KBM-7 (cell line): ENCODE results near the gene LIPT2.

Experiments
- DNase-seq: peaks from one replicate; pipeline ENCODE4 v3.0.0-alpha.2; 2015
- in situ Hi-C: fragments of 300-500 bp; cut with MboI; formaldehyde crosslinking; loops from 2 replicates; pipeline ENCODE4 v1.14.3; 2020; ENCODE audit warnings: low sequenced_read_pairs, low pct_unique_long_range_greater_than_20kb, mixed read lengths

LIPT2 gene

DNA sequence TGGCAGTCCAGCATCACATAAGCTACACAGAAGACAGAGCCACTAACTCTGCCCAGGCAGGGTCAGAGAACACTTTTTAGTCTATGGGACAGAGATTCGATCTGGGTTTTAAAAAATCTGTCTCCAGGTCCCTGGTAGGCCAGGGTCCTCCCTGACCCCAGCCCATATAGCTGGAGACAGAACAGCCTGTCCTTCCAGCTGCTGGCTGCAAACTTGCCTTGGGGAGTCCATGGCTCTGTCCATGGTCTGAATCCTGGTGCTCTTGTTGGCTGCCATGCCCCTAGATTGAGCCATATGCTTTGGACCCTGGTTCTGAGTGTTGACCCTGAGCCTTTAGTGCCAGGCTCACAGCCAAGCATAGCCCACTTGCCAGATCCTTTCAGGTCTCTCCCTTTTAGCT lies 13.3 kb upstream of the LIPT2 start:
- in situ Hi-C loops = no loop called here

DNA sequence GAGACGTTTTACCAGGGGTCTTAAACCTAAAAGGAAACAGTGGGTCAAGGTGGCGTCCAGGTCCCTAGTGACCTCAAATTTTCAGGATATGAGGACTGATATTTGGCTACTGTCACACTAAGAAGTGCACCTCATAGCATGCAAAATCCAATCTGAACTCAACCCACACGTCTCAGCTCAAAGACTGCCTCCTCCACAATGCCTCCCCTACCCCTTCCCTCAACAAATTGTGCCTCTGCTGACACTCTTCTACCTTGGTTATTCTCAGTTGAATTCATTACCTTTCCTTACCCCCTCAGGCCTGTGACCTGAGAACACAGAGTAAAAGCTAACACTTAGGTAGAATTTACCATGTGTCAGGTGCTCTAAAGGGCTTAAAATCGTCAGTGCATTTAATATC lies 12.4 kb upstream of the LIPT2 start:
- DNase-seq = no peak

More for the DNA sequence above, 13.3 kb upstream of the LIPT2 start:
- DNase-seq = no peak

DNA sequence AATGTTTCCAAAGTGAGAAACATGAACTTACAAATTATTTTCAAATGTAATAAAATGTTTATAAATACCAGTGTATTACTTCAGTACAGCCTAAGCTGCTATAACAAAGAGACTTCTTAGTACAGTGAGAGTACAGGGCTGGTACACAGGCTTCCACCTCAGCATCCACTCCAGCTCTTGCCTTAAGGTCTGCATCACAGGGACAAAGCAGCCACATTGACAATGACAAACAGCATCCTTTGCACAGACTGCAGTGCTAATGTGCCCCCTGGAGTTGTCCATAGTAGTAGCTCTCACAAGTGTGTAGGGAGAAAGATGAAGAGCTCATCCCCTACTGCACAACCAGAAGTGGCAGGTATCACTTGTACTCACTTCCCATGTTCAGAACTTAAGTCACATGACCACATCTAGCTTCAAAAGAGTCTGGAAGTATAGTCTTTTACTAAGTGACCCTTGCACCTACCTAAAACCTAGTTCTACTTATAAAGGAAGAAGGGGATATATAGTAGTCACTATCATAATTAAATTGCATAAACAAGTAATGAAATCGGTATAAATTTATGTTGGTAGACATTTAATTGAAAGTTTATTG lies 10.7 kb upstream of the LIPT2 start:
- in situ Hi-C loops = no loop called here
- no peak for DNase-seq

More for the DNA sequence above, 12.4 kb upstream of the LIPT2 start:
- in situ Hi-C loops = no loop called here

DNA sequence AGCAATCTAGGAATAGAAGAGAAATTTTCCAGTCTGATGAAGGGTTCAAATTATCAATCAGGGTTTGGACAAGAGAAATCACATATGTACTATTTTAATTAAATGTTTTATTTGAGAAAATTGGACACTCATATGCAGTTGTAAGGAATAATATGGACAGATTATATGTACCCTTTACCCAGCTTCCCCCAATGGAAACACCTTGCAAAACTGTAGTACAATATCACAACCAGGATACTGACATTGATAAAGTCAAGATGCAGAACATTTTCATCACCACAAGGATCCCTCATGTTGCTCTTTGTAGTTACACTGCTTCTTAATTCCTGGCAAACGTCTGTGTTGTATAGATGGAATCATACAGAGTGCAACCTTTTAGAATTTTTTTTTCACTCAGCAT lies 1.4 kb upstream of the LIPT2 start:
- DNase-seq = no peak
- in situ Hi-C loops = no loop called here

DNA sequence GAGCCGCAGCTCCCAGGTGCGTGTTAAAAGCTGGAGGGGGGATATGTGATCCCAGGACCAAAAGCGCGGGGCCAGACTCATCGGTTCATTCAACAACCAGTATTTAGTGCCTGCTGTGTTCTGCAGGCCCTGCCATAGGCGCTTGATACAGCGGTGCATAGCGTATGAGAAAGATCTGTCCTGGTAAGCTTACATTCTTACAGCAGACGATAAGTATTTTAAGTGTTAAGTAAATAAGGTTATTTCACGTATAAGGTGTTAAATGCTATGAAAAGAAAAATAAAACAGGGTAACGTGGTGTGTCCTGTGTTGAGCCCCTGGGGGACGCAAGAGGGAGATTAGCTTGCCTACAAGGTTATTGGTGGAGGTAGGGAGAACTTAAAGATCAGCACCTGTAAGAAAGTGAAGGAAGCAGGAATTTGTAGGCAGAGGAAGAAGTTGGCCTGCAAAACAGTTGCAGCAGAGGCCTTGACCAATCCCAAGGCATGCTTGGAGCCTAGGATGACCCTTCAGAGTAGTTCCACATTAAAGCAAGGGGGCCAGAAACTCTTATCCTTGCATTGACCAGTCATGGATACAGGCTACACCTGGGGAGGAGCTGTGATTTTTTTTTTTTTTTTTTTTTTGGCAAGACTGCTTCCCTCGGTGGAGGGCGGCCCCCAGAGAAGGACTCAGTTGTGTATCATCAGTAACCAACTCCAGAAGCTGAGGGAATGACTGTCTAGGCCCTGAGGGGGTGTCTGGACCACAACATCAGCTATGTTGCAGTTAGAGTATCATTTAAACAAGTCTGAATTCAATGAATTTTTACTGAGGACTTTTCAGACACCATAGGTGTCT lies 487 bp upstream of the LIPT2 start:
- no peak for DNase-seq
- in situ Hi-C loops = no loop called here

DNA sequence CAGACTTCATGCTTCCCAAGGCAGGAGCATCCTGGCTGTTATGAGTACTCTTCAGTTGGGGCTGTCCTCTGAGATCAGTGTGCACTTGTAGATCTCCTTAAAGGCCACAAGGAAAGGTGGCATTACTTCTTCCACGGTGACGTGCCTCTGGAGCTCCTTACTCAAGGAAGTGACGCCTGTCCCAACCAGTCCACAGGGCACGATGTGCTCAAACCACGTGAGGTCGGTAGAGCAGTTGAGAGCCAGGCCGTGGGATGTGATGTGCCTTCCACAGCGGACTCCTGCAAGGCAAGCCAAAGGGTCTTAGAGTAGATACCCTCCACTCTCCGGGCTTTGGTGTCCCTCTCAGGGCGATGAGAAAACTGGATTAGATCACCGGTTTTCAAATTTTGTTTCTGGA lies 1.4 kb downstream of the LIPT2 start:
- DNase-seq = no peak
- in situ Hi-C loops = no loop called here

DNA sequence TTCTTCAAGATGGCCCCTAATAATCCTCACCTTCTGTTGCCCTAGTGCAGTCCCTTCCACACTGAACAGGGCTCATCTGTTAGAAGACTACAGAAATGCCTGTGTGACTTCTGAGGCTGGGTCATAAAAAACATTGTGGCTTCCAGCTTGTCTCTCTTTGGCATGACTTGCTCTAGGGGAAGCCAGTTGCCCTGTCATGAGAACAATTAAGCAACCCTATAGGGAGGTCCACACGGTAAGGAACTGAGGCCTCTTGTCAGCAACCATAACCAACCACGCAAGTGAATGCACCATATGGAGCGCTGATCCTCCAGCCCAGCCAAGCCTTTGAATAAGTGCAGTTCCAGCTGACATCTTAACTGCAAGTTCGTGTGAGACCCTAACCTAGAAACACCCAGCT lies 2.6 kb downstream of the LIPT2 start:
- in situ Hi-C loops = no loop called here
- no peak for DNase-seq

DNA sequence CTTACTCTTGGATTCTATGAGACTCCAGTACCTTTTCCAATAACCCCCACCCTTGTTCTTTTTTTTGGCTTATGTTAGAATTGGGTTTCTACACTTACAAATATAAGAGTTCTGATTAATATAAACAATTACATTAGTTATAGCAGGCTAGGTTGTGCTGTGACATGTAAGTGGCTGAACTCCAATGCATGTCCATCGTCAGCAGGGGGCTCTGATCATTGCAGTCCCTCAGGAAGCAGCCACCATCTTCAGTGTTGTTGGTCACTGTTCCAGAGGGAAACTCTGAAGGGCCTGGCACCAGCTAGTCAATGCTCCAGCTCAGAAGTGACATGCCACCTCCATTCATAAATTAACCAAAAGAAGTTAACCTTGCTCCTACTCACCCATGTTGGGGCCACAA lies 5.6 kb downstream of the LIPT2 start:
- no peak for DNase-seq
- in situ Hi-C loops = no loop called here

DNA sequence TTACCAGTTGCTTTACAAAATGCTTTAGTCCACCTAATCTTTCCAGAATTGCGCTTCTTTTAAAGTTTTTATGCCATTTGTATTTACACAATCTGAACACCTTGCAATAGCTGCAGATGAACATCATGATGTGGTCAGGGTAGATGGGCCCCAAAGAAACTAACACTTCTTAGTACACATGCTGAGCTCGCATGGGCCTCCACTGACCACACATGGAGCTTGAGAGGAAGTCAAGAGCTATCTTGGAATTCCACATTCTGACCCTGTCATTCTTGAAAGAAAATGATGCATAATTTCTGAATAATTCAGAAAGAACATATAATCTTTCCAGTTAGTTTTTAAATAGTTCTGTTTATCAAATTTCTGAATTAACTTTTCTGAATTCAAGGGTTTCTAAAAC lies 7.7 kb downstream of the LIPT2 start:
- DNase-seq = no peak
- in situ Hi-C loops = no loop called here

DNA sequence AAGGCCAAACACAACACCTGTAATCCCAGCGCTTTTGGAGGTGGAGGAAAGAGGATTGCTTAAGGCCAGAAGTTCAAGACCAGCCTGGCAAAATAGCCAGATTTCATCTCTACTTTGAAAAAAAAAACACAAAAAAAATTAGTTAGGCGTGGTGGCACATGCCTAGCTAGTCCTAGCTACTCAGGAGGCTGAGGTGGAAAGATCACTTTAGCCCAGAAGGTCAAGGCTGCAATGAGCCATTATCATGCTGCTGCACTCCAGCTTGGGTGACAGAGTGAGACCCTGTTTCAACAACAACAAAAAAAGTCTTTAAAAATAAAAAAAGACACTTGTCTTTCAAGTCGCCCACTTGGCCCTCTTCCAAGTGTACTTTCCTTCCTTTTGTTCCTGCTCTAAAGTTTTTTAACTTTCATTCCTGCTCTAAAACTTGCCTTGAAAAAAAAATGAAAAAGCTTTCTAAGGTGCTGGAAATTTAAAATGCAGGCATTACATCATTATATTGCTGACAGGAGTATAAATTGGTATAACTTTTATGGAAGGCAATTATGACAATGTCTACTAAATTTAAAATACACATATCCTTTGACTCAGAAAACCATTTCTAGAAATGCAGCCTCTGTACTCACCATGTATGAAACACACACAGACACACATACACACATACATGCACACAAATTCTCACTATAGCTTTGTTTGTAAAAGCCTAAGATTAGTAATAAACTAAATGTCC lies 12.7 kb downstream of the LIPT2 start:
- DNase-seq = no peak
- in situ Hi-C loops = no loop called here

DNA sequence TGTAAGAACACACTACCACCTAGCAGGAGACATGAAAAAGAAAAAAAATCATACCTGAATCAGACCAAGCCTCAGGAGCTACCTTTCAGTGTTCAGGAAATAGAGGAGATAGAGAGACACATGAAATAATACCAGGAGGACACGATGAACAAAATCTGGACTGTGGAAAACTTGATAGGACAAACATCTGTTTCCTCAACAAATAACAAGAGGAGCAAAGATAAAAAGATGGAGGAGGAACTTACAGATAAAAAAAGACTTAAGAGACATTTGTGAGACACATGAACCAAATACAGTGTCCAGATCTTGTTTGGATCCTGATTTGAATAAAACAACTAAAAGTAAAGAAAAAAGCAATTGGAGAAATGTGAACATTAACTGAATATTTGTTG lies 13.8 kb downstream of the LIPT2 start:
- in situ Hi-C loops = no loop called here
- no peak for DNase-seq

DNA sequence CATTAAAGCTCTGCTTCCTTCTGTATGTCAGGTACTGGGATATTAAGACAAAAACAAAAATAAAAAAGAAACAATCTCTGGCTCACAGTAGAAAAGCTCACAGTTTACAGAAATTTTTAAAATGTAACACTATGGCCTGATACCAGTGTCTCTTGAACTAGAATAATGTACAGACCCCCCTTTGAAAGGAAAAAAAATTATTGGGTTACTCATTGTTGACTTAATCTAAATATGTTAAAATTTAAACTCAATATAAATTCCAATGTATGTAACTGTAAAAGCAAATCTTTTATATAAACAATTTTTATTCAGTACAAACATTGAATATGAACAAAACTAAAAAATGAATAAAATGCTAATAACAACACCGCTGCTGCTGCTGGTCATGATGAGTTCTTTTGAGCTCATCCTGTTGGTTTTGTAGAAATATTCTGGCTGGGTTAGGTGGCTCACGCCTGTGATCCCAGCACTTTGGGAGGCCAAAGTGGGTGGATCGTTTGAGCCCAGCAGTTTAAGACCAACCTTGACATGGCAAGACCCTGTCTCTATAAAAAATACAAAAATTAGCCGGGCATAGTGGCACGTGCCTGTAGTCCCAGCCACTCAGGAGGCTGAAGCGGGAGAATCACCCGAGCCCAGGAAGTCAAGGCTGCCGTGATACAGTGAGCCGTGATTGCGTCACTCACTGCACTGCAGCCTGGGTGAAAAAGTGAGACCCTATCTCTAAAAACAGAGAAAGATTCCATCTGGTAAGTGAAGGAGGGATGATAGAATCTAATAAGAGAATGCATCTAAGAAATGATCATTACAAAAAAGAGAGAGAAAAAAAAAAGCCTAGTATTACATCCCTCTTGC lies 14.4 kb downstream of the LIPT2 start:
- in situ Hi-C loops = no loop called here
- DNase-seq = no peak

DNA sequence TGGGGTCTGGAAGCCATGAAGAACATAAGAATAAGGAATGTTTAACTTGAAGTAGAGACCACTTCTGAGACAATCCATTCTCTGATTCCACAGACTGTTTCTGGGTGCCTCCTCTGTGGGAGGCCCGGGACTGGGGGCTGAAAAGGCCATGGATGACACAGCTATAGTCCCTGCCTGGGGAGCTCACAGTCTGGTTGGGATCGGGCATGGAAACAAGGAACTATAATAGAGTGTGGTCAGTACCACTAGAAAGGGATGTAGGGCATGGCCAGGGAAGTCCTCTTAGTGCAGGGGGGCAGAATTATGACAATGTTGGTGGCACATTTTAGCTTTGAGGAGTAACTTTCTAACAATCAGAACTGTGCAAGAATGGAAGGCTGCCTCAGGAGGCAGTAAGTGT lies 17.0 kb downstream of the LIPT2 start:
- in situ Hi-C loops = no loop called here
- no peak for DNase-seq

DNA sequence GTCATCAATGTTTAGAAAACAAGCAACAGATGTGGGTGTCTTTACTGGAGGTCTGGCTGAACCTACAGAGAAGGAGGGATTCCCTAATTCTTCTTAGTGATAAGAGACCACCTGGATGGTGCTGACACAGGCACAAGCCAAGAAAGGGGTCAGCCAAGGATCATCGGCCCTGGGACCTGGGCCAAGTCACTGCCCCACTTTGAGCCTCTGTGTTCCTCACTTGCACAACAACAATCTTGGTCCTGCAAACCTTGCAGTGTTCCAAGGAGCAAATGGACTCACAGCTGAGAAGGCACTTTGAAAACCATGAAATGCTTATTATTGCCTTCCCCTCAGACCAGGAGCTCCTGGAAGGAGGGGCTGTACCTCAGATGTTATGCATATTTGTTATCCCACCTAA lies 19.2 kb downstream of the LIPT2 start:
- in situ Hi-C loops = no loop called here
- DNase-seq = no peak

DNA sequence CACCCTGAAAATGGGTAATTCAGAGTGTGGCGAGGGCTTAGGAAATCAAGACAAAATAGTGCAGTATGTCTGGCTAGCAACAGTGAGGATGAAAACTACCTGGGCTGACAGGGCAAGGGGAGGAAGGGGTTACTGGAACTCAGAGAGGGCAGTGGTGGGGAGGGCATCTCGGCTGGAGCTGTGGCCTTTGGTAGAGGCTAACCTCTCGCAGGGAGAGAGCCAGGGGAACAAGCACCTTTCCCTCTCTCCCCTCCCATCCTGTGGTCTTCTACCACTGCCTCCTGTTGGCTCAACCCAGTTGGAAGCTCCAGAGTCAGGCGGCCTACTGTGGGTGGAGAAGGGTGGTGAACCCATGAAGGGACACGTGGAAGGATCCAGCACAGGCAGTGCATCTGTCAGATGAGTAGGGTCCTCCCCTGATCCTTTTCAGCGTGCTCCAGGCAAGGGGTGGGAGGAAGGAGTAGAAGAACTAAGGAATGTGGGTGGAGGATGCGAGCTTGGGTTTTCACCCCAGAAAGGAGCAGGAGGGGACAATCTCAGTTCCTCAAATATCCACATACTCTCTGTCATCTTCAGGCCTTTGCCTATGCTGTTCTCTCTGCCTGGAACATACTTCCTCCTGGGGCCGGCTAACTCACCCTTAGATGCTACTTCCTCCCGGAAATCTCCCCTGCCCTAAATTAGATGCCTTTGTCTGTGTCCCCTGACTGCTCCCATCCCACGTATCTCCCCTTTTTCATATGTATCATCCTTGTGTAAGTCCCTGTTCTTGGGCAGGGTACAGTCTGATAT lies 19.9 kb downstream of the LIPT2 start:
- in situ Hi-C loops = no loop called here

DNA sequence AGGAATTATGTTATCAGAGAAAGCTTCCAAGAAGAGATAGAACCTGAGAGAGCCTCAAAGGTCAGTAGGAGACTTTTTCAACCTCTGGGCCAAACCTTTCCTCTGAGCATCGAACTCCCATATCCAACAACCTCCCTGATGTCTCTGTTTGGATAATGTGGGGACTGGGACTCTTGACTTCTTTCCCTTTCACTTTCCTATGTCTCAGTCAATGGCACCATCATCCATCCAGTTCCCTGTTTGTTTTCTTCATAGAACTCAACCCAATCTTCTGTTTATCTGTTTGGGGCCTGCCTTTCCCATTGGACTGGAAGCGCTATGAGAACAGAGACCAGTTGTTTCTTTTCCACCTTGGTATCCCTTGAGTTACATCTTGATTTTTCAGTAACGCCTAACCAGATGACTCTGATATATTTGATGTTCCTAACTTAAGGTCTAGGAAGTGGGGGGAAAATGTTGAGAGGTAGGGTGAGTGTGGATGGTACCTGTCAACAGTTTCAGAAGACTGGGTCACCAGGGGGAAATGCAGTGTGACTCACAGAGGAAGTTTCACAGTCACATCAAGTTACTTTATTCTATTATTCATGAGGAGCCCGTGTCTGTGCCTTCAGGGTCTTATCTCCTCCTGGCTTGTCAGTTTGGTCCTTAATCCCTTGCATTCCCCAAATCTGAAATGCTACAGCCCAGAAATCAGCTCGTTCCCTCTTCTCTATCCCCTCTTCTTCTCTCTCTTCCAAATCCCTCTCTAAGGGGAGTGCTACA lies 21.7 kb downstream of the LIPT2 start:
- in situ Hi-C loops = no loop called here
- no peak for DNase-seq

More for the DNA sequence above, 19.9 kb downstream of the LIPT2 start:
- DNase-seq = no peak

DNA sequence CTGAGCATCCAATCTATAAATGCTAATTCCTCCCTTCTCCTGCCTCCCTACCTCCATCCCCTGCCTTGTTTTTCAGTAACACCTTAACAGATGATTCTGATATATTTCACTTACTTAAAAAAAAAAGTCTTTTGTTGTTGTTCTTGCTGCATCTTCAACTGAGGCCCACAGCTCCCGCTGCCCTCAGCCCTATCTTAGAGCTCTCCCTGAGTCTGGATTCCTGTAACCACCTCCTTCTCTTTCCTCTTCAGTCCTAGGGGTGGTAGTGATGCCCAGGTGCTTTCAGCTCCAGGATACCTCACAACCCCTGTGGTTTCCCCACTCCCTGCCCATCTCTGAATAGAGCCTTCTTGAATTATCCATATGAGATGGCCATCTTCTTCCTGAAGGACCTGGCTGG lies 22.5 kb downstream of the LIPT2 start:
- DNase-seq = no peak
- in situ Hi-C loops = no loop called here

DNA sequence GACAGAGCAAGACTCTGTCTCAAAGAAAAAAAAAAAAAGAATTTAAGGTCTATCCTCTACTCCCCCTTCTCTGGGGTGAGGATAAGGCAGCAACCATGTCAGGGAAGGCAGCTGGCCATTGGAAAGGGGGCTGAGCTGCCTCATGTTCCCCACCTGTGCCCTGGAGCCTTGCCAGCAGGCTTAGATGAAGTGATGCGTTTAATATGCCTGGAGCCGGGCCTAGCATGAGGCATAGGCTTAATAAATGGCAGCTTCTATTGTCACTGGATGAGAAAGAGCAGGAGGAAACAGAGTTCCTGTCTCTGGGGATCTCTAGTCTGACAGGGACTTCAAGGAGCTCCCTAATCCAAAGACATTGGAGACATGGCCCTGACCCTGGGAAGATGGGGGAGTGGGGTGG lies 23.0 kb downstream of the LIPT2 start:
- in situ Hi-C loops = no loop called here

More for the DNA sequence above, 23.0 kb downstream of the LIPT2 start:
- DNase-seq = no peak
